Measurements from ENCODE around the gene TBC1D13.

DNA sequence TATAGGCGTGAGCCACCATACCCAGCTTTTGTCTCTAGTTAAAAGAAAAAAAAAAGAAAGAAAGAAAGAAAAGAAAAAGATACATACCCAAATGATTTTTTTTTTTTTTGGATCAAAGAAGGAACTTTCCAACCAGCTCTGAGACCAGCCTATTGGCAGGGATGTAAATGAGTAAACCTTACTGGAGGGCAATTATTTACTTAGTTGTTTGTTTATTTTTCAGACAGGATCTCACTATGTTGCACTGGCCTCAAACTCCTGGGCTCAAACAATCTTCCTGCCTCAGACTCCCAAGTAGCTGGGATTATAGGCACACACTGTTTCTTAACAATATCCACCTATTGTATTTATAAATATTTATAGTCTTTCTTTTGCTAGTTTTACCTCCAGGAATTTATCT is 53.5 kb downstream of the TBC1D13 start:
- TF ChIP-seq, protein P1, sequence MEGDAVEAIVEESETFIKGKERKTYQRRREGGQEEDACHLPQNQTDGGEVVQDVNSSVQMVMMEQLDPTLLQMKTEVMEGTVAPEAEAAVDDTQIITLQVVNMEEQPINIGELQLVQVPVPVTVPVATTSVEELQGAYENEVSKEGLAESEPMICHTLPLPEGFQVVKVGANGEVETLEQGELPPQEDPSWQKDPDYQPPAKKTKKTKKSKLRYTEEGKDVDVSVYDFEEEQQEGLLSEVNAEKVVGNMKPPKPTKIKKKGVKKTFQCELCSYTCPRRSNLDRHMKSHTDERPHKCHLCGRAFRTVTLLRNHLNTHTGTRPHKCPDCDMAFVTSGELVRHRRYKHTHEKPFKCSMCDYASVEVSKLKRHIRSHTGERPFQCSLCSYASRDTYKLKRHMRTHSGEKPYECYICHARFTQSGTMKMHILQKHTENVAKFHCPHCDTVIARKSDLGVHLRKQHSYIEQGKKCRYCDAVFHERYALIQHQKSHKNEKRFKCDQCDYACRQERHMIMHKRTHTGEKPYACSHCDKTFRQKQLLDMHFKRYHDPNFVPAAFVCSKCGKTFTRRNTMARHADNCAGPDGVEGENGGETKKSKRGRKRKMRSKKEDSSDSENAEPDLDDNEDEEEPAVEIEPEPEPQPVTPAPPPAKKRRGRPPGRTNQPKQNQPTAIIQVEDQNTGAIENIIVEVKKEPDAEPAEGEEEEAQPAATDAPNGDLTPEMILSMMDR (IDR thresholded peaks at IDR 0.05; ENCODE audit: poor library complexity, severe bottlenecking): no peak
- TF ChIP-seq EP300 (conservative IDR thresholded peaks at IDR 0.05; ENCODE audit: poor library complexity, severe bottlenecking) (no peak), EZH2 (IDR thresholded peaks at IDR 0.05; ENCODE audit: borderline replicate concordance, insufficient read depth, low read length, poor library complexity, severe bottlenecking) (no peak), POLR2AphosphoS5 (IDR thresholded peaks at IDR 0.05) (no peak), RAD21 (conservative IDR thresholded peaks at IDR 0.05) (no peak), SMC3 (conservative IDR thresholded peaks at IDR 0.05; ENCODE audit: poor library complexity) (no peak)

All from neural cell (in vitro differentiated cells).